ENCODE measurements around the gene RBPJL. TPM values are rescaled to one million over a fixed set of nuclear protein-coding genes. Genes with fewer than 3 reads are reported as not detected.

RBPJL gene
- total RNA-seq, 1 donor: not detected

DNA sequence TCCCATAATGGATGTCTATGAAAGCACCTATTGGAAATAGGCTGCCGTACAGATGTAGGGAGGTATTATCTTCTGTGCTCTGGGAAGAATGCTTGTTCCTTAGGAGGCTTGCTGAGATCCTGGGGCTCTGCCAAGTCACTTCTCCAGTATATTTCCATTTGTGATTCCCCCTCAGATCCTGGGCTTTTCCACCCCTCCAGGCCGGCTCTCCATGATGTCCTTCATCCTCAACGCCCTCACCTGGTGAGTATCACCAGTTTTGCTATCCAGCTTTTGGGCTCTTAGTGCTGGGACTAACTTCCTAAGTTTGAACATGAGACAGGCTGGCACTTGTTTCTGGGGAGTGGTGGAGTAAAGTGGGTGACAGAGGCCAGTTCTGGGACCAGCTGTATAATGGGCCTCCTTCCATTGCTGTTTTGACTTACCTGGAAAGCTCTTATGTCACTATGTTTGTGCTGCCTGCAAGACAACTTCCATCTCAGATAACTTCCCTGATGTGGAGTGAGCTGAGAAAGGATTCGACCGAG is 58.9 kb downstream of the RBPJL start:
- no peak overlapping the region for H3K4me3 ChIP-seq (ENCODE audit: low read depth, low read length)
- no peak for DNase-seq (ENCODE audit: low read depth)
- TF ChIP-seq, protein P1, sequence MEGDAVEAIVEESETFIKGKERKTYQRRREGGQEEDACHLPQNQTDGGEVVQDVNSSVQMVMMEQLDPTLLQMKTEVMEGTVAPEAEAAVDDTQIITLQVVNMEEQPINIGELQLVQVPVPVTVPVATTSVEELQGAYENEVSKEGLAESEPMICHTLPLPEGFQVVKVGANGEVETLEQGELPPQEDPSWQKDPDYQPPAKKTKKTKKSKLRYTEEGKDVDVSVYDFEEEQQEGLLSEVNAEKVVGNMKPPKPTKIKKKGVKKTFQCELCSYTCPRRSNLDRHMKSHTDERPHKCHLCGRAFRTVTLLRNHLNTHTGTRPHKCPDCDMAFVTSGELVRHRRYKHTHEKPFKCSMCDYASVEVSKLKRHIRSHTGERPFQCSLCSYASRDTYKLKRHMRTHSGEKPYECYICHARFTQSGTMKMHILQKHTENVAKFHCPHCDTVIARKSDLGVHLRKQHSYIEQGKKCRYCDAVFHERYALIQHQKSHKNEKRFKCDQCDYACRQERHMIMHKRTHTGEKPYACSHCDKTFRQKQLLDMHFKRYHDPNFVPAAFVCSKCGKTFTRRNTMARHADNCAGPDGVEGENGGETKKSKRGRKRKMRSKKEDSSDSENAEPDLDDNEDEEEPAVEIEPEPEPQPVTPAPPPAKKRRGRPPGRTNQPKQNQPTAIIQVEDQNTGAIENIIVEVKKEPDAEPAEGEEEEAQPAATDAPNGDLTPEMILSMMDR (IDR thresholded peaks at IDR 0.05; ENCODE audit: insufficient read depth, low read depth, low read length): no peak

DNA sequence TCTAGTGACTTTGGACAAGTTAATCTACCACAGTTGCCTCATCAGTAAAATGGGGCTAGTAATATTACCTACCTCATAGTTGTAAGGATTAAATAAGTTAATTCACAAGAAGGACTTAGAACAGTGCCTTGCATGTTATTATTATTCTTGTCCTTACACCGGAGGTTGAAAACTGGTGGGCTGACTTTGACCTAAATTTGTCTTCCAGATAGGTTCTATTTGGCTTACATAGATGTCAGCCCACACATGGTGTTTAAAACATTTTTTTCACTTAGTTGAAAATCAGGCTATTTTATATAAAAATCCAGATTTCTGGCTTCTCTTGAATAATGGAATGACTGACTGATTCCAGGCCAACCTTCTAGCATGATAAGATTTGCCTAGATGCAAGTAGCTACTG is 59.6 kb downstream of the RBPJL start:
- H3K4me3 ChIP-seq (ENCODE audit: low read depth, low read length): no peak overlapping the region
- DNase-seq (ENCODE audit: low read depth): no peak
- TF ChIP-seq, protein P1 (IDR thresholded peaks at IDR 0.05; ENCODE audit: insufficient read depth, low read depth, low read length): no peak

DNA sequence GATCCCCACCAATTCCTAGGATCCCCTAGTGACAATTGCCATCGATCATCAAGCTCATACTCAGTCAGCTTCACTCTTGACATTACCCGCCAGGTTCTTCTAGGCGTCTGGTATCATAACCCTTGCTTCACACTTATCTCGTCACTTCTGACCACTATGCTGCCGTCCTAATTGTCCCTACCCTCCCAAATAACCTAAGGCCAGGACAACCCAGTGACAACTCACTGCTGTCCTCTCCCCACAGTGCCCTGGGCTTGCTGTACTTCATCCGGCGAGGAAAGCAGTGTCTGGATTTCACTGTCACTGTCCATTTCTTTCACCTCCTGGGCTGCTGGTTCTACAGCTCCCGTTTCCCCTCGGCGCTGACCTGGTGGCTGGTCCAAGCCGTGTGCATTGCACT is 60.0 kb downstream of the RBPJL start:
- TF ChIP-seq, protein P1 (IDR thresholded peaks at IDR 0.05; ENCODE audit: insufficient read depth, low read depth, low read length): no peak
- no peak for DNase-seq (ENCODE audit: low read depth)
- H3K4me3 ChIP-seq (ENCODE audit: low read depth, low read length): no peak overlapping the region

DNA sequence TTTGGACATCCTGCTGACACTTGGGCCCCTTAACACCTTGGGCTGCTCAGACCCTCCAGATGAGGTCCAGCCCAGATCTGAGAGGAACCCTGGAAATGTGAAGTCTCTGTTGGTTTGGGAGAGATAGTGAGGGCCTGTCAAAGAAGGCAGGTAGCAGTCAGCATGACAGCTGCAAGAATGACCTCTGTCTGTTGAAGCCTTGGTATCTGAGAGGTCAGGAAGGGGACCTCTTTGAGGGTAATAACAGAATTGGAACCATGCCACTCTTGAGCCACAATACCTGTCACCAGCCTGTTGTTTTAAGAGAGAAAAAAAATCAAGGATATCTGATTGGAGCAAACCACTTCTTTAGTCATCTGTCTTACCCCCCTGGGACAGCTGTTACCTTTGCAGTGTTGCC is 60.5 kb downstream of the RBPJL start:
- H3K4me3 ChIP-seq (ENCODE audit: low read depth, low read length): no peak overlapping the region
- TF ChIP-seq, protein P1 (IDR thresholded peaks at IDR 0.05; ENCODE audit: insufficient read depth, low read depth, low read length): no peak
- DNase-seq (ENCODE audit: low read depth): no peak

Other genes starting within 250 kb of the RBPJL start
- gene KCNS1, start 205.7 kb upstream of the RBPJL start, total RNA-seq: 0.86 and 1.3 TPM in 2 replicates
- gene WFDC5, start 191.7 kb upstream of the RBPJL start, total RNA-seq: not detected in 2 replicates
- not detected in 2 replicates for gene WFDC12, start 182.4 kb upstream of the RBPJL start, total RNA-seq
- gene PI3, start 131.9 kb upstream of the RBPJL start, total RNA-seq: not detected in 2 replicates
- gene SEMG1, start 99.8 kb upstream of the RBPJL start, total RNA-seq: not detected in 2 replicates
- not detected in 2 replicates for gene SEMG2, start 85.5 kb upstream of the RBPJL start, total RNA-seq
- not detected in 2 replicates for gene SLPI, start 52.3 kb upstream of the RBPJL start, total RNA-seq
- gene MATN4, start 1.5 kb downstream of the RBPJL start, total RNA-seq: not detected in 2 replicates
- gene SDC4, start 41.6 kb downstream of the RBPJL start, total RNA-seq: 129 and 178 TPM in 2 replicates
- gene SYS1, start 56.3 kb downstream of the RBPJL start, total RNA-seq: 19.0 and 25.9 TPM in 2 replicates
- not detected in 2 replicates for gene TP53TG5, start 71.5 kb downstream of the RBPJL start, total RNA-seq
- gene DBNDD2, start 101.4 kb downstream of the RBPJL start, total RNA-seq: 9.9 and 11.3 TPM in 2 replicates
- gene PIGT, start 109.3 kb downstream of the RBPJL start, total RNA-seq: 27.7 and 28.1 TPM in 2 replicates
- not detected in 2 replicates for gene WFDC2, start 162.9 kb downstream of the RBPJL start, total RNA-seq
- not detected in 2 replicates for gene SPINT3, start 208.8 kb downstream of the RBPJL start, total RNA-seq
- gene WFDC6, start 232.6 kb downstream of the RBPJL start, total RNA-seq: not detected in 2 replicates
- gene EPPIN, start 240.6 kb downstream of the RBPJL start, total RNA-seq: not detected in 2 replicates

Data from fibroblast of villous mesenchyme (primary cell).